ENCODE measurements around the gene CTNNBIP1.

Gene CTNNBIP1

DNA sequence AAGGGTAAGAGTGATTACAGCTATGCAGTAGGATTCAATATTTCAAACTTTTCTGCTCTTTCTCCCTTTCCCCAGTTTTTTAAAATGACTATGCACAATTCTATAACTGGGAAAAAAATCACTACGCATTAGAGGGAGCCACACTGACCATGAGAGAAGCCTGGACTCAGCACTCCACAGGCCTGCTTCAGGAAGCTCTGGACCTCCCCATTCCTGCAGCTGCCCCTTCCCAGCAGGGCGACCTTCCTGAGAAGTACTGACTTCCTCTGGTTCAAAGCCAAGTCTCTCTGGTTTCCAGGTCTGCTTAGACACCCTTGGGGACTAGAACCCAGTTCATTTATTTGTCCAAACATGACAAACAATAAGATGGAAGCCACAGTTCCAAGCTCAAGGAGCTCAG lies 44.3 kb downstream of the CTNNBIP1 start:
- H3K23ac ChIP-seq (ENCODE audit: low read length) = no peak overlapping the region
- H3K27me3 ChIP-seq (ENCODE audit: insufficient read depth, low read length) = no peaks in the 10 kb centered on the region
- WGBS (ENCODE audit: extremely low coverage, insufficient coverage, insufficient read length) = no CpG with 5 or more reads among the region's 2 CpGs
- no peak overlapping the region for H3K14ac ChIP-seq (ENCODE audit: low read length)
- no peak overlapping the region for H3K4me3 ChIP-seq (ENCODE audit: low read depth, low read length)
- no peak overlapping the region for H2BK12ac ChIP-seq (ENCODE audit: low read length)
- no peak overlapping the region for H4K8ac ChIP-seq (ENCODE audit: low read depth, low read length)
- H4K91ac ChIP-seq (ENCODE audit: low read depth, low read length) = no peak overlapping the region
- H3K79me2 ChIP-seq (ENCODE audit: control insufficient read depth, insufficient read depth, low read length, poor library complexity) = no peaks in the 10 kb centered on the region
- DNase-seq = no peak
- no peak overlapping the region for H2BK5ac ChIP-seq (ENCODE audit: low read depth, low read length, poor library complexity)
- H2AFZ ChIP-seq (ENCODE audit: insufficient read depth, low read length, poor library complexity) = no peak overlapping the region
- no peak overlapping the region for H3K27ac ChIP-seq (ENCODE audit: low read depth, low read length)
- no peak overlapping the region for H2AK5ac ChIP-seq (ENCODE audit: low read length)
- H4K12ac ChIP-seq (ENCODE audit: low read depth, low read length) = no peak overlapping the region
- H2BK120ac ChIP-seq (ENCODE audit: insufficient read depth, low read length, poor library complexity) = no peak overlapping the region
- H3K4me2 ChIP-seq (ENCODE audit: low read length) = no peak overlapping the region
- peaks cover 10 to 18% of the 10 kb centered on the region in 2 experiments for H3K36me3 ChIP-seq (ENCODE audit: control insufficient read depth in 1 of 2, insufficient read depth in 2 of 2, low read length in 2 of 2)
- no peak overlapping the region for H3K4ac ChIP-seq (ENCODE audit: low read depth, low read length)
- peaks cover 0 to 3% of the 10 kb centered on the region in 2 experiments for H3K4me1 ChIP-seq (ENCODE audit: control insufficient read depth in 1 of 2, insufficient read depth in 2 of 2, low read length in 2 of 2)
- no peaks in the 10 kb centered on the region for H3K79me1 ChIP-seq (ENCODE audit: low read length)
- peak overlapping the region; percentile 64 for H3K9ac ChIP-seq (ENCODE audit: low read length)
- no peaks in the 10 kb centered on the region for H3K9me3 ChIP-seq (ENCODE audit: insufficient read depth, low read depth, low read length)
- H3K18ac ChIP-seq (ENCODE audit: low read length) = no peak overlapping the region

DNA sequence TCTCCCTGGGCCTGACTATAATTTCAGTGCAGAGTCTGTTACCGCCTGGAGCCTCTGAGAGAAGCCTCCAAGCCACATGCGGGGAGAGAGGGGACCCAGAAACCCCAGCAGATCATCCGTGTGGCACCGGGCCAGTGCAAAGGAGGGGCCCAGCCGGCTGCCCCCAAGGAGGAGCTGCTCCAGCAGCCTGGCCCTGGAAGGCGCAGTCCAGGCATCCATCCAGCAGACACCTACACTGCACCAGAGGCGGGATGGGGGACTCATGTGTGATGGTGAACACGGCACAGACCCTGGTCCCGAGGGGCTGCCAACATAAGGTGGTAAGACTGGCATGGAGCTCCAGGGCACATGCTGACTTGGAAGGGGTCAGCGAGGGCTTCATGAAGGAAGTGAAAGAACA lies 46.7 kb downstream of the CTNNBIP1 start:
- no CpG with 5 or more reads among the region's 10 CpGs for WGBS (ENCODE audit: extremely low coverage, insufficient coverage, insufficient read length)
- H2BK120ac ChIP-seq (ENCODE audit: insufficient read depth, low read length, poor library complexity) = no peak overlapping the region
- no peak overlapping the region for H3K23ac ChIP-seq (ENCODE audit: low read length)
- H2BK12ac ChIP-seq (ENCODE audit: low read length) = no peak overlapping the region
- no peaks in the 10 kb centered on the region for H3K79me2 ChIP-seq (ENCODE audit: control insufficient read depth, insufficient read depth, low read length, poor library complexity)
- no peak overlapping the region for H3K4me2 ChIP-seq (ENCODE audit: low read length)
- H3K27ac ChIP-seq (ENCODE audit: low read depth, low read length) = no peak overlapping the region
- H3K4ac ChIP-seq (ENCODE audit: low read depth, low read length) = no peak overlapping the region
- peaks cover 11% of the 10 kb centered on the region in 2 experiments for H3K36me3 ChIP-seq (ENCODE audit: control insufficient read depth in 1 of 2, insufficient read depth in 2 of 2, low read length in 2 of 2)
- H2AFZ ChIP-seq (ENCODE audit: insufficient read depth, low read length, poor library complexity) = no peak overlapping the region
- H2AK5ac ChIP-seq (ENCODE audit: low read length) = no peak overlapping the region
- H3K4me3 ChIP-seq (ENCODE audit: low read depth, low read length) = peak overlapping the region; percentile 14
- H4K12ac ChIP-seq (ENCODE audit: low read depth, low read length) = no peak overlapping the region
- no peak overlapping the region for H2BK5ac ChIP-seq (ENCODE audit: low read depth, low read length, poor library complexity)
- no peak overlapping the region for H4K91ac ChIP-seq (ENCODE audit: low read depth, low read length)
- peaks cover 7 to 11% of the 10 kb centered on the region in 2 experiments for H3K4me1 ChIP-seq (ENCODE audit: control insufficient read depth in 1 of 2, insufficient read depth in 2 of 2, low read length in 2 of 2)
- H3K27me3 ChIP-seq (ENCODE audit: insufficient read depth, low read length) = no peaks in the 10 kb centered on the region
- no peaks in the 10 kb centered on the region for H3K79me1 ChIP-seq (ENCODE audit: low read length)
- H3K18ac ChIP-seq (ENCODE audit: low read length) = no peak overlapping the region
- H4K8ac ChIP-seq (ENCODE audit: low read depth, low read length) = no peak overlapping the region
- H3K9ac ChIP-seq (ENCODE audit: low read length) = no peak overlapping the region
- no peak overlapping the region for H3K14ac ChIP-seq (ENCODE audit: low read length)
- no peak for DNase-seq
- H3K9me3 ChIP-seq (ENCODE audit: insufficient read depth, low read depth, low read length) = no peaks in the 10 kb centered on the region

DNA sequence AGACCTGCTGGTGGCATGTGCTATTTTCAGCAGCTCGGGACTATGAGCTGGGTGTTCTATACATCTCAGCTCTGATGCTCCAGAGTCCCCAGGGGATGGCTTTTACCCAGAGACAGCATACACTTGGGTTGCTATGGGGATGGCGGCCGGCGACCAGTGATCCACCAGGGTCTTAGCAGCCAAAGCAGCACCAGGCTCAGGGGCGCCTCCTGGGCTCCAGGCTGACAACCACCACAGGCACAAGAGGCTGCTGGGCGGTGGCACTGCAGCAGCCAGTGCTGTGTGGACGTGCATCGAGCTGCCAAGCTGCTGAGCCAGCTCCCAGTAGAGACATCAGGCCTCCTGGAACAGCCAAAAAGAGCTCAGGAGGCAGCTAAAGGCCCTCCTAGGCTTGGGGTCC lies 48.7 kb downstream of the CTNNBIP1 start:
- H2BK12ac ChIP-seq (ENCODE audit: low read length) = no peak overlapping the region
- no peak overlapping the region for H4K8ac ChIP-seq (ENCODE audit: low read depth, low read length)
- no peaks in the 10 kb centered on the region for H3K27me3 ChIP-seq (ENCODE audit: insufficient read depth, low read length)
- H3K9ac ChIP-seq (ENCODE audit: low read length) = no peak overlapping the region
- no peak overlapping the region for H3K4ac ChIP-seq (ENCODE audit: low read depth, low read length)
- no peaks in the 10 kb centered on the region for H3K79me1 ChIP-seq (ENCODE audit: low read length)
- peaks cover 7 to 11% of the 10 kb centered on the region in 2 experiments for H3K4me1 ChIP-seq (ENCODE audit: control insufficient read depth in 1 of 2, insufficient read depth in 2 of 2, low read length in 2 of 2)
- no peak overlapping the region for H3K4me3 ChIP-seq (ENCODE audit: low read depth, low read length)
- H4K91ac ChIP-seq (ENCODE audit: low read depth, low read length) = no peak overlapping the region
- no peak overlapping the region for H2BK120ac ChIP-seq (ENCODE audit: insufficient read depth, low read length, poor library complexity)
- WGBS (ENCODE audit: extremely low coverage, insufficient coverage, insufficient read length) = no CpG with 5 or more reads among the region's 8 CpGs
- no peak overlapping the region for H3K4me2 ChIP-seq (ENCODE audit: low read length)
- H2BK5ac ChIP-seq (ENCODE audit: low read depth, low read length, poor library complexity) = no peak overlapping the region
- no peak overlapping the region for H3K14ac ChIP-seq (ENCODE audit: low read length)
- H3K79me2 ChIP-seq (ENCODE audit: control insufficient read depth, insufficient read depth, low read length, poor library complexity) = no peaks in the 10 kb centered on the region
- H4K12ac ChIP-seq (ENCODE audit: low read depth, low read length) = no peak overlapping the region
- H2AFZ ChIP-seq (ENCODE audit: insufficient read depth, low read length, poor library complexity) = no peak overlapping the region
- no peak overlapping the region for H3K27ac ChIP-seq (ENCODE audit: low read depth, low read length)
- H3K23ac ChIP-seq (ENCODE audit: low read length) = no peak overlapping the region
- DNase-seq = no peak
- H3K36me3 ChIP-seq (ENCODE audit: control insufficient read depth in 1 of 2, insufficient read depth in 2 of 2, low read length in 2 of 2) = peaks cover 5 to 11% of the 10 kb centered on the region in 2 experiments
- H3K9me3 ChIP-seq (ENCODE audit: insufficient read depth, low read depth, low read length) = no peaks in the 10 kb centered on the region
- no peak overlapping the region for H2AK5ac ChIP-seq (ENCODE audit: low read length)
- no peak overlapping the region for H3K18ac ChIP-seq (ENCODE audit: low read length)

DNA sequence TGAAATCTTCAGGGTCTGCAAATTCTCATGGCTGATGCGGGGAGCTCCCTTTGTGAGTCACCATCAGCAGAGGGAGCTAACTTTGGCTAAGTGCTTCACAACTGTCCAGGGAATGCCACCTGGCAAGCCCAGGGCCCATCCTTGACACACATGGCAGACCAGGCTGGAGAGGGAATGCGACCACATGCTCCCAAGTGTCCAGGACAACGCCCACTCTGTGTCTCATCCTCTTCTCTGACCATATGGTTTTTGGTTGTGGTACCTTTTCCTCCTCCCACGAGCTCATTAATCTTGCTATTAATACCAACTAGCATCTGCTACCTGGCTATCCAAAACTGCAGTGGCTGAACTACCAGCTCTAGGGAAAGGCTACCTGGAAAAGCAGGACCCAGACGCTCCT lies 49.2 kb downstream of the CTNNBIP1 start:
- Histone ChIP-seq H3K4me1 (ENCODE audit: control insufficient read depth in 1 of 2, insufficient read depth in 2 of 2, low read length in 2 of 2) (peaks cover 7 to 11% of the 10 kb centered on the region in 2 experiments), H3K14ac (ENCODE audit: low read length) (no peak overlapping the region), H3K4me2 (ENCODE audit: low read length) (no peak overlapping the region), H4K8ac (ENCODE audit: low read depth, low read length) (no peak overlapping the region), H4K91ac (ENCODE audit: low read depth, low read length) (no peak overlapping the region), H2BK5ac (ENCODE audit: low read depth, low read length, poor library complexity) (no peak overlapping the region), H3K36me3 (ENCODE audit: control insufficient read depth in 1 of 2, insufficient read depth in 2 of 2, low read length in 2 of 2) (peaks cover 3 to 8% of the 10 kb centered on the region in 2 experiments), H3K18ac (ENCODE audit: low read length) (no peak overlapping the region), H3K23ac (ENCODE audit: low read length) (no peak overlapping the region), H3K27me3 (ENCODE audit: insufficient read depth, low read length) (no peaks in the 10 kb centered on the region), H2AK5ac (ENCODE audit: low read length) (no peak overlapping the region), H3K9ac (ENCODE audit: low read length) (no peak overlapping the region), H2AFZ (ENCODE audit: insufficient read depth, low read length, poor library complexity) (no peak overlapping the region), H3K4ac (ENCODE audit: low read depth, low read length) (no peak overlapping the region), H3K79me2 (ENCODE audit: control insufficient read depth, insufficient read depth, low read length, poor library complexity) (no peaks in the 10 kb centered on the region), H4K12ac (ENCODE audit: low read depth, low read length) (no peak overlapping the region), H2BK120ac (ENCODE audit: insufficient read depth, low read length, poor library complexity) (no peak overlapping the region), H3K4me3 (ENCODE audit: low read depth, low read length) (no peak overlapping the region), H3K9me3 (ENCODE audit: insufficient read depth, low read depth, low read length) (no peaks in the 10 kb centered on the region), H2BK12ac (ENCODE audit: low read length) (no peak overlapping the region), H3K27ac (ENCODE audit: low read depth, low read length) (no peak overlapping the region), H3K79me1 (ENCODE audit: low read length) (no peaks in the 10 kb centered on the region)
- DNase-seq = no peak
- WGBS (ENCODE audit: extremely low coverage, insufficient coverage, insufficient read length) = no CpG with 5 or more reads among the region's 5 CpGs
